Endodermal cell (in vitro differentiated cells): ENCODE results near the gene KRTAP1-4. TPM values are rescaled to one million over a fixed set of nuclear protein-coding genes. Genes with fewer than 3 reads are reported as not detected.
"Not testable (repeated sequence)": the region's sequence is repeated elsewhere in the genome, so short reads cannot be mapped to it uniquely, and the experiment has no call there.

Source experiments
- DNase-seq: peaks from one replicate; pipeline ENCODE4 v3.0.0-alpha.2; 2017
- H3K27ac ChIP-seq: 2 replicates; pipeline ENCODE4 v1.5.1; 2013; ENCODE audit warnings: mild to moderate bottlenecking, low read depth, low read length, moderate library complexity
- H3K27me3 ChIP-seq: 2 replicates; pipeline ENCODE4 v1.6.1; 2013; ENCODE audit warnings: mild to moderate bottlenecking, low read length, moderate library complexity; ENCODE audit not compliant: insufficient read depth, control insufficient read depth, poor library complexity, severe bottlenecking
- H3K36me3 ChIP-seq: 2 replicates; pipeline ENCODE4 v1.7.0; 2013; ENCODE audit warnings: mild to moderate bottlenecking, low read length, moderate library complexity; ENCODE audit not compliant: control insufficient read depth, insufficient read depth
- H3K4me1 ChIP-seq: one replicate; pipeline ENCODE4 v1.7.0; 2013; ENCODE audit warnings: low read length; ENCODE audit not compliant: control insufficient read depth, insufficient read depth
- H3K4me3 ChIP-seq: 2 replicates; pipeline ENCODE4 v1.5.1; 2013; ENCODE audit warnings: mild to moderate bottlenecking, low read length, moderate library complexity
- H3K9ac ChIP-seq: 2 replicates; pipeline ENCODE4 v1.6.1; 2013; ENCODE audit warnings: mild to moderate bottlenecking, low read length, moderate library complexity; ENCODE audit not compliant: poor library complexity, severe bottlenecking; ENCODE audit errors: extremely low read depth
- H3K9me3 ChIP-seq: 2 replicates; pipeline ENCODE4 v1.6.1; 2013; ENCODE audit warnings: mild to moderate bottlenecking, low read length, moderate library complexity; ENCODE audit not compliant: control insufficient read depth
- H3K27ac Mint-ChIP-seq: 2 replicates; pipeline ENCODE4 v1.8.0; 2020; ENCODE audit warnings: mixed read lengths
- H3K27me3 Mint-ChIP-seq: 2 replicates; pipeline ENCODE4 v1.8.0; 2021; ENCODE audit warnings: mild to moderate bottlenecking, mixed read lengths; ENCODE audit not compliant: insufficient read depth
- H3K36me3 Mint-ChIP-seq: 2 replicates; pipeline ENCODE4 v1.8.0; 2020; ENCODE audit warnings: low read depth, mixed read lengths
- H3K4me1 Mint-ChIP-seq: 2 replicates; pipeline ENCODE4 v1.8.0; 2020; ENCODE audit warnings: mixed read lengths
- H3K4me3 Mint-ChIP-seq: 2 replicates; pipeline ENCODE4 v1.8.0; 2020; ENCODE audit warnings: mild to moderate bottlenecking, moderate library complexity, mixed read lengths
- H3K9me3 Mint-ChIP-seq: 2 replicates; pipeline ENCODE4 v1.8.0; 2020; ENCODE audit warnings: mild to moderate bottlenecking, mixed read lengths
- CTCF ChIP-seq: fragments of 200-600 bp; sonication (generic); conservative IDR thresholded peaks from 2 replicates; pipeline ENCODE4 v1.5.0; 2021; ENCODE audit warnings: antibody characterized with exemption, mild to moderate bottlenecking
- WGBS, 2 experiments: methylation state at CpG; one replicate each; pipeline versions ENCODE4 v1.1.5 to v1.1.7; 2013; ENCODE audit warnings: missing lambda C conversion rate in 2 of 2, mixed read lengths in 1 of 2; ENCODE audit not compliant: insufficient coverage in 1 of 2, insufficient read length in 1 of 2; 5-methylcytosine and 5-hydroxymethylcytosine counted together
- total RNA-seq, 2 donors: library from RNA; stranded (reverse); fragmentation: NEBNext Ultra II Directional in 1 of 2; extraction: Animal tissue kit (Norgen Biotek cat#: 25700) in 1 of 2; gene quantifications; 2 replicates in 1 of 2; 3 replicates in 1 of 2; pipeline ENCODE4 v1.2.1, GENCODE V29; 2021

Gene KRTAP1-4
- total RNA-seq, 2 donors from 2014 or later: not detected

- DNase-seq: no peak
- H3K9me3 Mint-ChIP-seq: no peaks in the 10 kb centered on the region
- H3K4me1 Mint-ChIP-seq: peaks cover 2% of the 10 kb centered on the region
- no peak overlapping the region for H3K4me3 ChIP-seq
- H3K9me3 ChIP-seq: no peaks in the 10 kb centered on the region
- WGBS, 2 experiments: 82% methylated on average over 2 of the region's 2 CpGs; no CpG with 5 or more reads in 1 of the 2 experiments
- H3K27me3 ChIP-seq: no peaks in the 10 kb centered on the region
- TF ChIP-seq CTCF: no peak
- no peaks in the 10 kb centered on the region for H3K4me1 ChIP-seq
- H3K27me3 Mint-ChIP-seq: no peaks in the 10 kb centered on the region
- H3K9ac ChIP-seq: no peak overlapping the region
- no peak overlapping the region for H3K27ac Mint-ChIP-seq
- H3K36me3 ChIP-seq: no peaks in the 10 kb centered on the region
- H3K27ac ChIP-seq: no peak overlapping the region
- H3K36me3 Mint-ChIP-seq: no peaks in the 10 kb centered on the region
- H3K4me3 Mint-ChIP-seq: no peak overlapping the region
These were observed 7.9 kb upstream of the KRTAP1-4 start for GRCh38 chr17:41037853-41038350.

GRCh38 chr17:41034346-41034935, 4.4 kb upstream of the KRTAP1-4 start, which contains the start of gene KRTAP1-3:
Gene KRTAP1-3 (minus strand): TSS chr17:41034874. CDS start chr17:41034821, 53 bp downstream.
- WGBS, 2 experiments: 96 to 100% methylated on average over 4 to 7 of the region's 10 CpGs
- H3K4me1 Mint-ChIP-seq, H3K9me3 Mint-ChIP-seq, DNase-seq, H3K9me3 ChIP-seq, H3K36me3 ChIP-seq, H3K27me3 ChIP-seq, H3K36me3 Mint-ChIP-seq, H3K9ac ChIP-seq, H3K4me3 Mint-ChIP-seq, H3K27ac ChIP-seq, H3K4me1 ChIP-seq, H3K27ac Mint-ChIP-seq, H3K27me3 Mint-ChIP-seq, H3K4me3 ChIP-seq: not testable (repeated sequence)

- Histone ChIP-seq H3K4me3 (no peak within 1 kb of the TSS), H3K36me3 (no peaks in the 10 kb centered on the region), H3K27me3 (no peaks in the 10 kb centered on the region), H3K9me3 (no peaks in the 10 kb centered on the region), H3K4me1 (no peaks in the 10 kb centered on the region), H3K27ac (no peak within 1 kb of the TSS), H3K9ac (no peak within 1 kb of the TSS)
- TF ChIP-seq CTCF: no peak
- Mint-ChIP-seq H3K4me3 (no peak within 1 kb of the TSS), H3K27ac (no peak within 1 kb of the TSS), H3K9me3 (no peaks in the 10 kb centered on the region), H3K36me3 (no peaks in the 10 kb centered on the region), H3K4me1 (no peaks in the 10 kb centered on the region), H3K27me3 (peaks cover 2% of the 10 kb centered on the region)
- WGBS, 2 experiments: 90% methylated on average over 9 of the region's 9 CpGs; no CpG with 5 or more reads in 1 of the 2 experiments
- DNase-seq: no peak
These were observed 3.1 kb downstream of the KRTAP1-4 start, which contains the start of gene KRTAP1-5 for GRCh38 chr17:41026715-41027471. Gene KRTAP1-5 (minus strand): TSS chr17:41027208. CDS start chr17:41027155, 53 bp downstream.
